Panc1 (cell line): ENCODE results near the gene KCNC3. TPM values are rescaled to one million over a fixed set of nuclear protein-coding genes. Genes with fewer than 3 reads are reported as not detected.

Experiments
- ATAC-seq: fragments of 200-7000 bp; cut with Tn5 transposase; 2 replicates; pipeline ENCODE4 v1.9.1; 2020; ENCODE audit warnings: mild to moderate bottlenecking, moderate library complexity
- BruUV-seq: library from RNA; stranded (reverse); fragments of 400-500 nt; replicated peaks from 2 replicates; lab custom pipeline; 2021; lab: Mats Ljungman, UMichigan
- CTCF ChIA-PET: fragments of 300-600 bp; sonication (Branson Sonifier 250); formaldehyde crosslinking; loops from one replicate; lab custom pipeline; 2022; ENCODE audit warnings: antibody characterized with exemption; lab: Charles Lee
- POLR2A ChIA-PET: fragments of 300-600 bp; sonication (Branson Sonifier 250); formaldehyde crosslinking; loops from one replicate; lab custom pipeline; 2022; ENCODE audit warnings: antibody characterized with exemption; lab: Charles Lee
- DNase-seq: peaks from one replicate; pipeline ENCODE4 v3.0.0-alpha.2; 2010; ENCODE audit warnings: low read depth, low spot score
- H3K27ac ChIP-seq: 2 replicates; pipeline ENCODE4 v1.5.1; 2011; ENCODE audit warnings: mild to moderate bottlenecking, low read length, inconsistent platforms
- H3K27me3 ChIP-seq: fragments of 200-500 bp; sonication (Bioruptor generic); 2 replicates; pipeline ENCODE4 v1.6.0; 2014; ENCODE audit warnings: low read length, inconsistent platforms; ENCODE audit not compliant: control insufficient read depth, insufficient read depth
- H3K36me3 ChIP-seq: fragments of 200-500 bp; sonication (Bioruptor generic); 2 replicates; pipeline ENCODE4 v1.5.1; 2014; ENCODE audit warnings: inconsistent platforms, mild to moderate bottlenecking, low read length, moderate library complexity; ENCODE audit not compliant: control insufficient read depth, insufficient read depth
- H3K4me1 ChIP-seq: 2 replicates; pipeline ENCODE4 v1.5.1; 2011; ENCODE audit warnings: inconsistent platforms, mild to moderate bottlenecking, low read length, moderate library complexity; ENCODE audit not compliant: control insufficient read depth, insufficient read depth
- H3K4me3 ChIP-seq, 2 experiments: 2 replicates each; pipeline ENCODE4 v1.5.1; 2011 to 2012; ENCODE audit warnings: low read depth in 2 of 2, low read length in 2 of 2, mild to moderate bottlenecking in 2 of 2, inconsistent platforms in 1 of 2, moderate library complexity in 1 of 2
- H3K9me3 ChIP-seq: fragments of 200-500 bp; sonication (Bioruptor generic); 2 replicates; pipeline ENCODE4 v1.5.1; 2014; ENCODE audit warnings: low read depth, mild to moderate bottlenecking, inconsistent platforms, low read length, moderate library complexity; ENCODE audit not compliant: control insufficient read depth, insufficient read depth
- POLR2AphosphoS5 ChIP-seq: IDR thresholded peaks from 2 replicates; pipeline ENCODE4 v1.6.1; 2012; ENCODE audit warnings: mild to moderate bottlenecking, low read depth, low read length, moderate library complexity
- SIN3A ChIP-seq: IDR thresholded peaks from 2 replicates; pipeline ENCODE4 v1.6.1; 2012; ENCODE audit warnings: low read depth, mild to moderate bottlenecking, low read length, moderate library complexity, borderline replicate concordance; ENCODE audit not compliant: insufficient read depth
- TCF7L2 ChIP-seq: IDR thresholded peaks from 2 replicates; pipeline ENCODE4 v1.6.1; 2011; ENCODE audit warnings: mild to moderate bottlenecking, low read depth, low read length, inconsistent platforms
- in situ Hi-C: cut with HindIII; loops from 2 replicates; pipeline ENCODE4 v1.10.0; 2016; ENCODE audit warnings: low sequenced_read_pairs, low pct_unique_long_range_greater_than_20kb
- intact Hi-C: fragments of 100-400 bp; cut with micrococcal nuclease; formaldehyde crosslinking; loops from one replicate; pipeline ENCODE4 v1.10.0; 2022; ENCODE audit not compliant: unreplicated experiment
- total RNA-seq: library from RNA; stranded (reverse); gene quantifications from one replicate; pipeline ENCODE4 v1.2.1, GENCODE V29; 2021; ENCODE audit not compliant: unreplicated experiment
- TF ChIP-seq, protein P1 (sequence below): fragments of 450-650 bp; IDR thresholded peaks from 2 replicates; pipeline ENCODE4 v1.5.1; 2017; ENCODE audit warnings: mild to moderate bottlenecking
- TF ChIP-seq, protein P2 (sequence below), 2 experiments: IDR thresholded peaks; 2 replicates each; pipeline ENCODE4 v1.6.1; 2011 to 2012; ENCODE audit warnings: low read depth in 2 of 2, control low read depth in 1 of 2, low read length in 1 of 2, mild to moderate bottlenecking in 1 of 2, moderate library complexity in 1 of 2; ENCODE audit not compliant: insufficient read depth in 1 of 2

Gene KCNC3
- total RNA-seq, 1 experiment from 2014 or later: 10.8 TPM

GRCh38 chr19:50323782-50324133 lies 5.4 kb downstream of the KCNC3 start:
- in situ Hi-C loops: no loop called here
- peaks cover 3% of the 10 kb centered on the region for H3K4me1 ChIP-seq
- ATAC-seq (no peak), DNase-seq (no peak)
- no TSS peak for BruUV-seq
- POLR2A ChIA-PET: interaction anchor here (0.7 kb wide), 1 partner anchor 57 kb away, joined by 3 read pairs; no protein-coding TSS in a partner anchor
- CTCF ChIA-PET: no interaction called here
- no peaks in the 10 kb centered on the region for H3K9me3 ChIP-seq
- H3K36me3 ChIP-seq: no peaks in the 10 kb centered on the region
- TF ChIP-seq TCF7L2: no peak
- TF ChIP-seq, protein P1, sequence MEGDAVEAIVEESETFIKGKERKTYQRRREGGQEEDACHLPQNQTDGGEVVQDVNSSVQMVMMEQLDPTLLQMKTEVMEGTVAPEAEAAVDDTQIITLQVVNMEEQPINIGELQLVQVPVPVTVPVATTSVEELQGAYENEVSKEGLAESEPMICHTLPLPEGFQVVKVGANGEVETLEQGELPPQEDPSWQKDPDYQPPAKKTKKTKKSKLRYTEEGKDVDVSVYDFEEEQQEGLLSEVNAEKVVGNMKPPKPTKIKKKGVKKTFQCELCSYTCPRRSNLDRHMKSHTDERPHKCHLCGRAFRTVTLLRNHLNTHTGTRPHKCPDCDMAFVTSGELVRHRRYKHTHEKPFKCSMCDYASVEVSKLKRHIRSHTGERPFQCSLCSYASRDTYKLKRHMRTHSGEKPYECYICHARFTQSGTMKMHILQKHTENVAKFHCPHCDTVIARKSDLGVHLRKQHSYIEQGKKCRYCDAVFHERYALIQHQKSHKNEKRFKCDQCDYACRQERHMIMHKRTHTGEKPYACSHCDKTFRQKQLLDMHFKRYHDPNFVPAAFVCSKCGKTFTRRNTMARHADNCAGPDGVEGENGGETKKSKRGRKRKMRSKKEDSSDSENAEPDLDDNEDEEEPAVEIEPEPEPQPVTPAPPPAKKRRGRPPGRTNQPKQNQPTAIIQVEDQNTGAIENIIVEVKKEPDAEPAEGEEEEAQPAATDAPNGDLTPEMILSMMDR: no peak
- no peak for TF ChIP-seq POLR2AphosphoS5
- TF ChIP-seq, protein P2, sequence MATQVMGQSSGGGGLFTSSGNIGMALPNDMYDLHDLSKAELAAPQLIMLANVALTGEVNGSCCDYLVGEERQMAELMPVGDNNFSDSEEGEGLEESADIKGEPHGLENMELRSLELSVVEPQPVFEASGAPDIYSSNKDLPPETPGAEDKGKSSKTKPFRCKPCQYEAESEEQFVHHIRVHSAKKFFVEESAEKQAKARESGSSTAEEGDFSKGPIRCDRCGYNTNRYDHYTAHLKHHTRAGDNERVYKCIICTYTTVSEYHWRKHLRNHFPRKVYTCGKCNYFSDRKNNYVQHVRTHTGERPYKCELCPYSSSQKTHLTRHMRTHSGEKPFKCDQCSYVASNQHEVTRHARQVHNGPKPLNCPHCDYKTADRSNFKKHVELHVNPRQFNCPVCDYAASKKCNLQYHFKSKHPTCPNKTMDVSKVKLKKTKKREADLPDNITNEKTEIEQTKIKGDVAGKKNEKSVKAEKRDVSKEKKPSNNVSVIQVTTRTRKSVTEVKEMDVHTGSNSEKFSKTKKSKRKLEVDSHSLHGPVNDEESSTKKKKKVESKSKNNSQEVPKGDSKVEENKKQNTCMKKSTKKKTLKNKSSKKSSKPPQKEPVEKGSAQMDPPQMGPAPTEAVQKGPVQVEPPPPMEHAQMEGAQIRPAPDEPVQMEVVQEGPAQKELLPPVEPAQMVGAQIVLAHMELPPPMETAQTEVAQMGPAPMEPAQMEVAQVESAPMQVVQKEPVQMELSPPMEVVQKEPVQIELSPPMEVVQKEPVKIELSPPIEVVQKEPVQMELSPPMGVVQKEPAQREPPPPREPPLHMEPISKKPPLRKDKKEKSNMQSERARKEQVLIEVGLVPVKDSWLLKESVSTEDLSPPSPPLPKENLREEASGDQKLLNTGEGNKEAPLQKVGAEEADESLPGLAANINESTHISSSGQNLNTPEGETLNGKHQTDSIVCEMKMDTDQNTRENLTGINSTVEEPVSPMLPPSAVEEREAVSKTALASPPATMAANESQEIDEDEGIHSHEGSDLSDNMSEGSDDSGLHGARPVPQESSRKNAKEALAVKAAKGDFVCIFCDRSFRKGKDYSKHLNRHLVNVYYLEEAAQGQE (IDR thresholded peaks at IDR 0.05; ENCODE audit: insufficient read depth in 1 of 2, low read depth in 2 of 2, low read length in 1 of 2): no peak
- TF ChIP-seq SIN3A: no peak
- H3K27me3 ChIP-seq: no peaks in the 10 kb centered on the region
- intact Hi-C loops: no loop called here
- H3K27ac ChIP-seq: no peak overlapping the region
- no peak overlapping the region for H3K4me3 ChIP-seq

DNA sequence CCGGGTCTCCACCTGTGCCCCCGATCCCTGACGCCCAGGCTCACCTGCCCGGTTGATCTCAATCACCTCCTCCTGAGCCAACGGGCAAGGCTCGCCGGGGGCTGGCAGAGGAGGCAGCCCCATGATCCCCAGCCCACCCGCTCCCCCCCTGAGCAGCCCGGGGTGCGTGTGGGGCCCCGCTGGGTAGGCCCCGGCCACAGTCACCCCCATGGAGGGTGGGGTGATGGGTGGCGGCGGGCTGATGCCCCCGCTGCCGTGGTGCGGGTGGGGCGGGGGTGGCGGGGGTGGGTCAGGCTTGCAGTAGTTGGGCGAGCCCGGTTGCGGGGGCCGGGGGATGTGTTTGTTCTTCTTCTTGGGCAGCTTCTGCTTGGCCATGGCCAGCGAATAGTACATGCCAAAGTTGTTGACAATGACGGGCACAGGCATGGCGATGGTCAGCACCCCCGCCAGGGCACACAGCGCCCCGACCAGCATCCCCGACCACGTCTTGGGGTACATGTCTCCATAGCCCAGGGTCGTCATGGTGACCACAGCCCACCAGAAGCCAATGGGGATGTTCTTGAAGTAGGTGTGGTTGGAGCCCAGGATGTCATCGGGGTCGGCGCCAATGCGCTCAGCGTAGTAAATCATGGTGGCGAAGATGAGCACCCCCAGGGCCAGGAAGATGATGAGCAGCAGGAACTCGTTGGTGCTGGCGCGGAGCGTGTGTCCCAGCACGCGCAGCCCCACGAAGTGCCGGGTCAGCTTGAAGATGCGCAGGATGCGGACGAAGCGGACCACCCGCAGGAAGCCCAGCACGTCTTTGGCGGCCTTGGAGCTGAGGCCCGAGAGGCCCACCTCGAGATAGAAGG lies 6.0 kb downstream of the KCNC3 start:
- BruUV-seq: no TSS peak
- ChIA-PET POLR2A (no interaction called here), CTCF (no interaction called here)
- intact Hi-C loops (no loop called here), in situ Hi-C loops (no loop called here)
- Histone ChIP-seq H3K36me3 (no peaks in the 10 kb centered on the region), H3K27me3 (no peaks in the 10 kb centered on the region), H3K4me1 (peaks cover 3% of the 10 kb centered on the region), H3K9me3 (no peaks in the 10 kb centered on the region), H3K4me3 (no peak overlapping the region), H3K27ac (no peak overlapping the region)
- ATAC-seq: no peak
- no peak for DNase-seq
- no peak for TF ChIP-seq SIN3A

- no peak for ATAC-seq
- no peaks in the 10 kb centered on the region for H3K9me3 ChIP-seq
- no peak for DNase-seq
- in situ Hi-C loops: no loop called here
- ChIA-PET CTCF (no interaction called here), POLR2A (no interaction called here)
- TF ChIP-seq TCF7L2 (no peak), POLR2AphosphoS5 (no peak), SIN3A (no peak)
- TF ChIP-seq, protein P1: no peak
- TF ChIP-seq, protein P2 (IDR thresholded peaks at IDR 0.05; ENCODE audit: insufficient read depth in 1 of 2, low read depth in 2 of 2, low read length in 1 of 2): no peak
- H3K4me3 ChIP-seq: no peak overlapping the region
- H3K36me3 ChIP-seq: no peaks in the 10 kb centered on the region
- no peak overlapping the region for H3K27ac ChIP-seq
- no peaks in the 10 kb centered on the region for H3K27me3 ChIP-seq
- intact Hi-C loops: no loop called here
- H3K4me1 ChIP-seq: peaks cover under 1% of the 10 kb centered on the region
- no TSS peak for BruUV-seq
These were observed 6.9 kb downstream of the KCNC3 start for GRCh38 chr19:50322234-50322633.
